Measurements from ENCODE around the gene BNC2. TPM values are rescaled to one million over a fixed set of nuclear protein-coding genes. Genes with fewer than 3 reads are reported as not detected.

The BNC2 gene
- total and polyA plus RNA-seq, 4 donors = 0.96 to 23.2 (median 9.7) TPM

DNA sequence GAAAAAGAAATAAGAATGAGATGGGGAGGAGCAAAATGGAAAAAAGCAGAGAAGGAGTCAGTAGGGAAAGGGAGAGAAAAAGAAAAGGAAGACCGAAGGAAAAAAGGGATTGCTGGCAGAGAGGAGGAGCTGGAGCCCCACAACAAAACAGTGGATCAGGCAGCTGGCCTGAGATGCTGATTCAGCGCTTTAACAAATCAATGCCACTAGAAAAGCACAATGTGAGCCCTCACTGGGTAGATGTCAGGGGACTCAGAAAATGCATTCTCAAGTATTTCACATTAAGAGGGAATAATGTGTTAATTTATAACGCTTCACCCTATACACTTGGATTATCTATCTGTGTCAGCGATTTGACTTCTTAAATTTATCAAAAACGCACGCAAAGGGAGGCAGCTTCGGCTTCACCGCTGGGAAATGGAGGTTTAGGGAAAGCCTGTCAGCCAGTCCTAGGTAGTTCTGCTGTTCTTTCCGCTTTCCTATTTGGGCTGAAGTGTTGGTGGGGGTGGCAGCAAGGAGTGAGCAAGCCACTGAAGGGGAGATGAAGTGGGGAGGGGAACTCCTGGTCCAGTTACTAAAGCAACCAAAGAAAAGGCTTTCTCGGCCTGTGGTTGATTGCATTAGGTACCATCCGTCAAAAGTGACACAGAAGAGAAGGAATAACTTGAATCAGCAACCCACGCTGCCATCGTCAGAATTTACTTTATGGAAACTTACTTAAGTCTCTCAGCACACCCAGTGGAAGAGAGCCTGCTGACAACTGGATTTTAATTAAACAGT is 161.6 kb downstream of the BNC2 start:
- Histone ChIP-seq H3K27me3 (ENCODE audit: control insufficient read depth in 3 of 3, insufficient read depth in 3 of 3, low read length in 2 of 3) (no peaks in the 10 kb centered on the region), H3K36me3 (ENCODE audit: control insufficient read depth in 4 of 4, insufficient read depth in 4 of 4, low read length in 4 of 4) (no peaks in the 10 kb centered on the region), H3K27ac (ENCODE audit: low read depth in 1 of 2, low read length in 1 of 2) (no peak overlapping the region), H3K9ac (ENCODE audit: insufficient read depth in 1 of 2, low read length in 2 of 2) (peak overlapping the region in 1 of 2 donors; percentile 62), H3K9me3 (ENCODE audit: control insufficient read depth in 4 of 4, insufficient read depth in 3 of 4, low read length in 3 of 4) (no peaks in the 10 kb centered on the region), H3K4me1 (ENCODE audit: control insufficient read depth in 5 of 5, insufficient read depth in 5 of 5, low read length in 5 of 5) (peaks cover 0 to 52% (median 16%) of the 10 kb centered on the region in 5 donors), H3K4me3 (no peak overlapping the region)
- TF ChIP-seq, protein P1, sequence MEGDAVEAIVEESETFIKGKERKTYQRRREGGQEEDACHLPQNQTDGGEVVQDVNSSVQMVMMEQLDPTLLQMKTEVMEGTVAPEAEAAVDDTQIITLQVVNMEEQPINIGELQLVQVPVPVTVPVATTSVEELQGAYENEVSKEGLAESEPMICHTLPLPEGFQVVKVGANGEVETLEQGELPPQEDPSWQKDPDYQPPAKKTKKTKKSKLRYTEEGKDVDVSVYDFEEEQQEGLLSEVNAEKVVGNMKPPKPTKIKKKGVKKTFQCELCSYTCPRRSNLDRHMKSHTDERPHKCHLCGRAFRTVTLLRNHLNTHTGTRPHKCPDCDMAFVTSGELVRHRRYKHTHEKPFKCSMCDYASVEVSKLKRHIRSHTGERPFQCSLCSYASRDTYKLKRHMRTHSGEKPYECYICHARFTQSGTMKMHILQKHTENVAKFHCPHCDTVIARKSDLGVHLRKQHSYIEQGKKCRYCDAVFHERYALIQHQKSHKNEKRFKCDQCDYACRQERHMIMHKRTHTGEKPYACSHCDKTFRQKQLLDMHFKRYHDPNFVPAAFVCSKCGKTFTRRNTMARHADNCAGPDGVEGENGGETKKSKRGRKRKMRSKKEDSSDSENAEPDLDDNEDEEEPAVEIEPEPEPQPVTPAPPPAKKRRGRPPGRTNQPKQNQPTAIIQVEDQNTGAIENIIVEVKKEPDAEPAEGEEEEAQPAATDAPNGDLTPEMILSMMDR (IDR thresholded peaks at IDR 0.05; ENCODE audit: control extremely low read depth, extremely low read depth) = no peak
- ATAC-seq (ENCODE audit: insufficient read depth, low FRiP score) = no peak
- 80 to 82% methylated on average over 13 of the region's 13 CpGs for WGBS, 2 donors
- peak; percentile 43 to 79 (median 73) for DNase-seq

DNA sequence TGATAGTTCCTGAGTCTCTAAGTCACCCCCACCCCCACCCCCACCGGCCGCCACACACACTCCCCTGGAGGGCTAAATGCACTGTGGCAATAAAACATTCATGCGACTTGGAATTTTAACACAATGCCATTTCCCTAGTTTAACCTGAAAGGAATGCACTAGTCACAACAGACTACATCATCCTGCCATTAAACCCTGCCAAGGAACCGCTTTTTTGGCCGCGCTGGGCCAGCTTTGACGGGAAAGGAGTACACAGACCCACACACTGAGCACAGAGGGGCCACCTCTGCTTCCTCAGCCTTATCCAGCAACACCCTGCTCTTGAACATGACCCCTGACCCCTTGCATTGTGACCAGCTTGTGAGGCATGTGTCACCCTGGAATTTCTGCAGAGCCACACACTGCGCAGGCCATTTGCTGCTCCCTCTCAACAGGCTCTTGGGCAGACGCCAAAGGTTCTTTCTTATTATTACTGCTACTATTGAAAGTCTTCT is 165.3 kb downstream of the BNC2 start:
- no peak overlapping the region for H3K4me3 ChIP-seq
- peak overlapping the region in 1 of 2 donors; percentile 74 for H3K27ac ChIP-seq (ENCODE audit: low read depth in 1 of 2, low read length in 1 of 2)
- WGBS, 2 donors = 46 to 72% methylated on average over 9 of the region's 9 CpGs
- peaks cover 0 to 3% (median 0%) of the 10 kb centered on the region in 4 donors for H3K36me3 ChIP-seq (ENCODE audit: control insufficient read depth in 4 of 4, insufficient read depth in 4 of 4, low read length in 4 of 4)
- ATAC-seq (ENCODE audit: insufficient read depth, low FRiP score) (peak; percentile 89), DNase-seq (peak; percentile 90 to 92 (median 92))
- H3K9me3 ChIP-seq (ENCODE audit: control insufficient read depth in 4 of 4, insufficient read depth in 3 of 4, low read length in 3 of 4) = no peaks in the 10 kb centered on the region
- H3K27me3 ChIP-seq (ENCODE audit: control insufficient read depth in 3 of 3, insufficient read depth in 3 of 3, low read length in 2 of 3) = no peaks in the 10 kb centered on the region
- peaks cover 0 to 58% (median 15%) of the 10 kb centered on the region in 5 donors for H3K4me1 ChIP-seq (ENCODE audit: control insufficient read depth in 5 of 5, insufficient read depth in 5 of 5, low read length in 5 of 5)
- peak overlapping the region in 1 of 2 donors; percentile 85 for H3K9ac ChIP-seq (ENCODE audit: insufficient read depth in 1 of 2, low read length in 2 of 2)
- TF ChIP-seq, protein P1 (IDR thresholded peaks at IDR 0.05; ENCODE audit: control extremely low read depth, extremely low read depth) = no peak

- ATAC-seq (ENCODE audit: insufficient read depth, low FRiP score) = peak; percentile 30
- Histone ChIP-seq H3K4me3 (no peak overlapping the region), H3K27me3 (ENCODE audit: control insufficient read depth in 3 of 3, insufficient read depth in 3 of 3, low read length in 2 of 3) (no peaks in the 10 kb centered on the region), H3K9me3 (ENCODE audit: control insufficient read depth in 4 of 4, insufficient read depth in 3 of 4, low read length in 3 of 4) (no peaks in the 10 kb centered on the region), H3K36me3 (ENCODE audit: control insufficient read depth in 4 of 4, insufficient read depth in 4 of 4, low read length in 4 of 4) (peaks cover 0 to 3% (median 0%) of the 10 kb centered on the region in 4 donors), H3K4me1 (ENCODE audit: control insufficient read depth in 5 of 5, insufficient read depth in 5 of 5, low read length in 5 of 5) (peaks cover 0 to 54% (median 15%) of the 10 kb centered on the region in 5 donors), H3K27ac (ENCODE audit: low read depth in 1 of 2, low read length in 1 of 2) (peak overlapping the region; percentile 74 to 91), H3K9ac (ENCODE audit: insufficient read depth in 1 of 2, low read length in 2 of 2) (peak overlapping the region in 1 of 2 donors; percentile 79)
- 67 to 77% methylated on average over 12 of the region's 12 CpGs for WGBS, 2 donors
- peak; percentile 83 to 91 (median 89) for DNase-seq
- TF ChIP-seq, protein P1 (IDR thresholded peaks at IDR 0.05; ENCODE audit: control extremely low read depth, extremely low read depth) = no peak
Measured at GRCh38 chr9:16704116-16705110, 166.1 kb downstream of the BNC2 start.
